CD4-positive, alpha-beta memory T cell (primary cell): ENCODE measurements around the gene LRRC49. TPM values are rescaled to one million over a fixed set of nuclear protein-coding genes. Genes with fewer than 3 reads are reported as not detected.

ENCODE experiments used
- CTCF ChIA-PET: fragments of 350-600 bp; sonication (Branson Sonifier 250); formaldehyde crosslinking; loops from one replicate; lab custom pipeline; 2021; ENCODE audit warnings: inconsistent platforms; ENCODE audit not compliant: partially characterized antibody; lab: Charles Lee
- POLR2A ChIA-PET: fragments of 350-600 bp; sonication (Branson Sonifier 250); formaldehyde crosslinking; loops from one replicate; lab custom pipeline; 2021; ENCODE audit not compliant: partially characterized antibody; lab: Charles Lee
- DNase-seq, 5 donors: peaks; one replicate each; pipeline versions ENCODE4 v3.0.0 to v3.0.0-alpha.2; 2020 to 2022; ENCODE audit warnings: mixed read lengths in 1 of 5
- H3K27ac ChIP-seq: one replicate; pipeline ENCODE4 v1.7.0; 2013; ENCODE audit warnings: low read depth, low read length
- H3K27me3 ChIP-seq: 2 replicates; pipeline ENCODE4 v1.7.0; 2013; ENCODE audit warnings: mild to moderate bottlenecking, low read length, moderate library complexity; ENCODE audit not compliant: insufficient read depth
- H3K36me3 ChIP-seq: 2 replicates; pipeline ENCODE4 v1.7.0; 2013; ENCODE audit warnings: mild to moderate bottlenecking, low read length, moderate library complexity; ENCODE audit not compliant: insufficient read depth
- H3K4me1 ChIP-seq: 2 replicates; pipeline ENCODE4 v1.7.0; 2013; ENCODE audit warnings: mild to moderate bottlenecking, low read length, moderate library complexity; ENCODE audit not compliant: insufficient read depth
- H3K4me3 ChIP-seq, 2 donors: one replicate each; pipeline ENCODE4 v1.7.0; 2013; ENCODE audit warnings: low read length in 2 of 2, mild to moderate bottlenecking in 1 of 2
- H3K9me3 ChIP-seq, 2 donors: one replicate each; pipeline ENCODE4 v1.7.0; 2013; ENCODE audit warnings: low read length in 2 of 2, control low read depth in 1 of 2; ENCODE audit not compliant: control insufficient read depth in 1 of 2
- H3K27ac Mint-ChIP-seq, 7 donors: one replicate each; pipeline ENCODE4 v1.8.0; 2020 to 2021; ENCODE audit warnings: mixed read lengths in 7 of 7, mild to moderate bottlenecking in 6 of 7, inconsistent platforms in 3 of 7, moderate library complexity in 3 of 7
- H3K27me3 Mint-ChIP-seq, 2 donors: one replicate each; pipeline ENCODE4 v1.8.0; 2020 to 2021; ENCODE audit warnings: mixed read lengths in 2 of 2
- H3K36me3 Mint-ChIP-seq, 2 donors: one replicate each; pipeline ENCODE4 v1.8.0; 2020 to 2021; ENCODE audit warnings: mixed read lengths in 2 of 2, inconsistent platforms in 1 of 2, mild to moderate bottlenecking in 1 of 2
- H3K4me1 Mint-ChIP-seq, 4 donors: one replicate each; pipeline ENCODE4 v1.8.0; 2020 to 2021; ENCODE audit warnings: mixed read lengths in 4 of 4, mild to moderate bottlenecking in 1 of 4
- H3K4me3 Mint-ChIP-seq, 8 donors: one replicate each; pipeline ENCODE4 v1.8.0; 2020 to 2021; ENCODE audit warnings: mixed read lengths in 8 of 8, mild to moderate bottlenecking in 7 of 8, moderate library complexity in 6 of 8, inconsistent platforms in 3 of 8
- H3K9me3 Mint-ChIP-seq, 8 donors: one replicate each; pipeline ENCODE4 v1.8.0; 2020 to 2021; ENCODE audit warnings: mixed read lengths in 8 of 8, mild to moderate bottlenecking in 5 of 8, inconsistent platforms in 3 of 8, moderate library complexity in 1 of 8
- intact Hi-C: fragments of 100-400 bp; cut with micrococcal nuclease; formaldehyde crosslinking; loops from one replicate; pipeline ENCODE4 v1.15.1; 2023
- polyA plus RNA-seq, 2 donors: library from polyadenylated mRNA; unstranded; fragments of 300-500 nt; fragmentation: Illumina TruSeq; gene quantifications; one replicate each; pipeline ENCODE4 v1.2.3, GENCODE V29; 2021
- total RNA-seq, 2 experiments: library from RNA; stranded (reverse); gene quantifications; one replicate each; pipeline ENCODE4 v1.2.3, GENCODE V29; 2021

Gene LRRC49
- total and polyA plus RNA-seq, 4 experiments from 2014 or later = 0.20 to 0.75 (median 0.50) TPM; not detected in 1

GRCh38 chr15:71080705-71081104 lies 188.1 kb downstream of the LRRC49 start:
- H3K27me3 Mint-ChIP-seq = peaks cover 5 to 30% of the 10 kb centered on the region in 2 donors
- no peak overlapping the region for H3K27ac Mint-ChIP-seq
- Histone ChIP-seq H3K4me3 (no peak overlapping the region), H3K9me3 (no peaks in the 10 kb centered on the region), H3K36me3 (no peaks in the 10 kb centered on the region), H3K4me1 (no peaks in the 10 kb centered on the region), H3K27ac (no peak overlapping the region), H3K27me3 (no peaks in the 10 kb centered on the region)
- no peak for DNase-seq
- intact Hi-C loops = no loop called here
- CTCF ChIA-PET = no interaction called here
- no peaks in the 10 kb centered on the region for H3K36me3 Mint-ChIP-seq
- no peaks in the 10 kb centered on the region for H3K4me1 Mint-ChIP-seq
- peaks cover 0 to 8% (median 3%) of the 10 kb centered on the region in 8 donors for H3K9me3 Mint-ChIP-seq
- POLR2A ChIA-PET = no interaction called here
- H3K4me3 Mint-ChIP-seq = no peak overlapping the region

- Histone ChIP-seq H3K36me3 (no peaks in the 10 kb centered on the region), H3K4me1 (no peaks in the 10 kb centered on the region), H3K27ac (no peak overlapping the region), H3K4me3 (no peak overlapping the region), H3K9me3 (no peaks in the 10 kb centered on the region), H3K27me3 (no peaks in the 10 kb centered on the region)
- intact Hi-C loops = no loop called here
- ChIA-PET CTCF (no interaction called here), POLR2A (no interaction called here)
- no peak overlapping the region for H3K27ac Mint-ChIP-seq
- no peak overlapping the region for H3K4me3 Mint-ChIP-seq
- peaks cover 0 to 7% (median under 1%) of the 10 kb centered on the region in 8 donors for H3K9me3 Mint-ChIP-seq
- H3K27me3 Mint-ChIP-seq = peaks cover 10 to 30% of the 10 kb centered on the region in 2 donors
- no peaks in the 10 kb centered on the region for H3K36me3 Mint-ChIP-seq
- no peaks in the 10 kb centered on the region for H3K4me1 Mint-ChIP-seq
- DNase-seq = no peak
These were observed 190.2 kb downstream of the LRRC49 start for GRCh38 chr15:71082803-71083202.

- ChIA-PET POLR2A (no interaction called here), CTCF (no interaction called here)
- no peak overlapping the region for H3K27ac Mint-ChIP-seq
- H3K36me3 Mint-ChIP-seq = no peaks in the 10 kb centered on the region
- Histone ChIP-seq H3K27ac (no peak overlapping the region), H3K36me3 (no peaks in the 10 kb centered on the region), H3K4me3 (no peak overlapping the region), H3K27me3 (no peaks in the 10 kb centered on the region), H3K9me3 (no peaks in the 10 kb centered on the region), H3K4me1 (no peaks in the 10 kb centered on the region)
- H3K4me3 Mint-ChIP-seq = no peak overlapping the region
- intact Hi-C loops = no loop called here
- DNase-seq = no peak
- H3K4me1 Mint-ChIP-seq = no peaks in the 10 kb centered on the region
- peaks cover 0 to 6% (median 0%) of the 10 kb centered on the region in 8 donors for H3K9me3 Mint-ChIP-seq
- H3K27me3 Mint-ChIP-seq = peaks cover 10 to 30% of the 10 kb centered on the region in 2 donors
These were observed 190.7 kb downstream of the LRRC49 start for GRCh38 chr15:71083349-71083748.

GRCh38 chr15:71084264-71084663 lies 191.6 kb downstream of the LRRC49 start:
- H3K4me1 Mint-ChIP-seq = no peaks in the 10 kb centered on the region
- ChIA-PET CTCF (no interaction called here), POLR2A (no interaction called here)
- intact Hi-C loops = no loop called here
- H3K36me3 ChIP-seq = no peaks in the 10 kb centered on the region
- DNase-seq = no peak
- H3K4me1 ChIP-seq = no peaks in the 10 kb centered on the region
- H3K4me3 Mint-ChIP-seq = no peak overlapping the region
- H3K27ac Mint-ChIP-seq = no peak overlapping the region
- H3K9me3 ChIP-seq = no peaks in the 10 kb centered on the region
- no peak overlapping the region for H3K4me3 ChIP-seq
- no peaks in the 10 kb centered on the region for H3K36me3 Mint-ChIP-seq
- H3K27ac ChIP-seq = no peak overlapping the region
- no peaks in the 10 kb centered on the region for H3K27me3 ChIP-seq
- peaks cover 0 to 7% (median under 1%) of the 10 kb centered on the region in 8 donors for H3K9me3 Mint-ChIP-seq
- peaks cover 10 to 30% of the 10 kb centered on the region in 2 donors for H3K27me3 Mint-ChIP-seq

GRCh38 chr15:71085809-71086208 lies 193.2 kb downstream of the LRRC49 start:
- no peaks in the 10 kb centered on the region for H3K9me3 ChIP-seq
- no peak overlapping the region for H3K4me3 Mint-ChIP-seq
- intact Hi-C loops = no loop called here
- CTCF ChIA-PET = no interaction called here
- no peaks in the 10 kb centered on the region for H3K27me3 ChIP-seq
- no peak overlapping the region for H3K4me3 ChIP-seq
- H3K27me3 Mint-ChIP-seq = peaks cover 13 to 27% of the 10 kb centered on the region in 2 donors
- H3K36me3 ChIP-seq = no peaks in the 10 kb centered on the region
- no peaks in the 10 kb centered on the region for H3K4me1 Mint-ChIP-seq
- H3K27ac ChIP-seq = no peak overlapping the region
- DNase-seq = no peak
- H3K9me3 Mint-ChIP-seq = peaks cover 0 to 7% (median under 1%) of the 10 kb centered on the region in 8 donors
- POLR2A ChIA-PET = no interaction called here
- no peaks in the 10 kb centered on the region for H3K4me1 ChIP-seq
- H3K36me3 Mint-ChIP-seq = no peaks in the 10 kb centered on the region
- H3K27ac Mint-ChIP-seq = no peak overlapping the region

- Histone ChIP-seq H3K4me3 (no peak overlapping the region), H3K4me1 (no peaks in the 10 kb centered on the region), H3K27me3 (no peaks in the 10 kb centered on the region), H3K27ac (no peak overlapping the region), H3K9me3 (no peaks in the 10 kb centered on the region), H3K36me3 (no peaks in the 10 kb centered on the region)
- no peaks in the 10 kb centered on the region for H3K36me3 Mint-ChIP-seq
- H3K27ac Mint-ChIP-seq = no peak overlapping the region
- peaks cover 0 to 7% (median under 1%) of the 10 kb centered on the region in 8 donors for H3K9me3 Mint-ChIP-seq
- no peak for DNase-seq
- POLR2A ChIA-PET = no interaction called here
- H3K27me3 Mint-ChIP-seq = peaks cover 12 to 24% of the 10 kb centered on the region in 2 donors
- CTCF ChIA-PET = no interaction called here
- intact Hi-C loops = no loop called here
- H3K4me1 Mint-ChIP-seq = no peaks in the 10 kb centered on the region
- no peak overlapping the region for H3K4me3 Mint-ChIP-seq
These were observed 195.5 kb downstream of the LRRC49 start for GRCh38 chr15:71088155-71088554.

GRCh38 chr15:71088683-71089082 lies 196.1 kb downstream of the LRRC49 start:
- Mint-ChIP-seq H3K27ac (no peak overlapping the region), H3K27me3 (peaks cover 12 to 24% of the 10 kb centered on the region in 2 donors), H3K4me3 (no peak overlapping the region), H3K36me3 (no peaks in the 10 kb centered on the region), H3K4me1 (no peaks in the 10 kb centered on the region), H3K9me3 (peaks cover 0 to 9% (median 1%) of the 10 kb centered on the region in 8 donors)
- Histone ChIP-seq H3K4me1 (no peaks in the 10 kb centered on the region), H3K36me3 (no peaks in the 10 kb centered on the region), H3K4me3 (no peak overlapping the region), H3K27me3 (no peaks in the 10 kb centered on the region), H3K9me3 (no peaks in the 10 kb centered on the region), H3K27ac (no peak overlapping the region)
- no peak for DNase-seq
- intact Hi-C loops = no loop called here
- ChIA-PET POLR2A (no interaction called here), CTCF (no interaction called here)

GRCh38 chr15:71089801-71090200 lies 197.2 kb downstream of the LRRC49 start:
- peaks cover 0 to 11% (median 2%) of the 10 kb centered on the region in 8 donors for H3K9me3 Mint-ChIP-seq
- Histone ChIP-seq H3K9me3 (no peaks in the 10 kb centered on the region), H3K4me3 (no peak overlapping the region), H3K36me3 (no peaks in the 10 kb centered on the region), H3K4me1 (no peaks in the 10 kb centered on the region), H3K27ac (no peak overlapping the region), H3K27me3 (no peaks in the 10 kb centered on the region)
- no peak for DNase-seq
- H3K4me3 Mint-ChIP-seq = no peak overlapping the region
- H3K36me3 Mint-ChIP-seq = no peaks in the 10 kb centered on the region
- peaks cover 12 to 20% of the 10 kb centered on the region in 2 donors for H3K27me3 Mint-ChIP-seq
- no peaks in the 10 kb centered on the region for H3K4me1 Mint-ChIP-seq
- no peak overlapping the region for H3K27ac Mint-ChIP-seq
- CTCF ChIA-PET = no interaction called here
- intact Hi-C loops = no loop called here
- POLR2A ChIA-PET = no interaction called here
